ENCODE measurements around the gene TBC1D22A.

TBC1D22A gene

GRCh38 chr22:46922037-46922436 is 159.6 kb downstream of the TBC1D22A start:
- Histone ChIP-seq H3K27ac (no peak overlapping the region), H3K36me3 (peaks cover 5 to 28% (median 9%) of the 10 kb centered on the region in 3 donors), H3K27me3 (no peaks in the 10 kb centered on the region), H3K9me3 (peaks cover 0 to 7% (median 4%) of the 10 kb centered on the region in 3 donors), H3K4me3 (no peak overlapping the region), H3K4me1 (no peaks in the 10 kb centered on the region)
- no peak for TF ChIP-seq CTCF (IDR thresholded peaks at IDR 0.05)
- intact Hi-C loops (cut with DNase I; ENCODE audit: low total_unique reads) = no loop called here
- no peak for DNase-seq

GRCh38 chr22:46923394-46923793 is 160.9 kb downstream of the TBC1D22A start:
- no peaks in the 10 kb centered on the region for H3K4me1 ChIP-seq
- H3K27ac ChIP-seq = no peak overlapping the region
- TF ChIP-seq CTCF (IDR thresholded peaks at IDR 0.05) = no peak
- DNase-seq = no peak
- H3K9me3 ChIP-seq = peaks cover 0 to 7% (median 4%) of the 10 kb centered on the region in 3 donors
- no peak overlapping the region for H3K4me3 ChIP-seq
- no peaks in the 10 kb centered on the region for H3K27me3 ChIP-seq
- intact Hi-C loops (cut with DNase I; ENCODE audit: low total_unique reads) = no loop called here
- peaks cover 2 to 15% (median 5%) of the 10 kb centered on the region in 3 donors for H3K36me3 ChIP-seq

- H3K4me3 ChIP-seq = no peak overlapping the region
- intact Hi-C loops (cut with DNase I; ENCODE audit: low total_unique reads) = no loop called here
- no peak for DNase-seq
- no peaks in the 10 kb centered on the region for H3K4me1 ChIP-seq
- no peaks in the 10 kb centered on the region for H3K36me3 ChIP-seq
- no peaks in the 10 kb centered on the region for H3K27me3 ChIP-seq
- peaks cover 0 to 7% (median 4%) of the 10 kb centered on the region in 3 donors for H3K9me3 ChIP-seq
- TF ChIP-seq CTCF (IDR thresholded peaks at IDR 0.05) = no peak
- no peak overlapping the region for H3K27ac ChIP-seq
Measured at GRCh38 chr22:46925818-46926217, 163.4 kb downstream of the TBC1D22A start.

GRCh38 chr22:46929046-46929709 is 166.7 kb downstream of the TBC1D22A start:
- H3K27ac ChIP-seq = no peak overlapping the region
- no peaks in the 10 kb centered on the region for H3K4me1 ChIP-seq
- no peaks in the 10 kb centered on the region for H3K9me3 ChIP-seq
- intact Hi-C loops (cut with DNase I; ENCODE audit: low total_unique reads) = no loop called here
- no peak for TF ChIP-seq CTCF (IDR thresholded peaks at IDR 0.05)
- no peak overlapping the region for H3K4me3 ChIP-seq
- no peak for DNase-seq
- H3K27me3 ChIP-seq = no peaks in the 10 kb centered on the region
- peaks cover 0 to under 1% (median 0%) of the 10 kb centered on the region in 3 donors for H3K36me3 ChIP-seq

- no peak overlapping the region for H3K27ac ChIP-seq
- intact Hi-C loops (cut with DNase I; ENCODE audit: low total_unique reads) = no loop called here
- no peaks in the 10 kb centered on the region for H3K4me1 ChIP-seq
- no peak for DNase-seq
- H3K9me3 ChIP-seq = no peaks in the 10 kb centered on the region
- no peak overlapping the region for H3K4me3 ChIP-seq
- H3K27me3 ChIP-seq = no peaks in the 10 kb centered on the region
- no peak for TF ChIP-seq CTCF (IDR thresholded peaks at IDR 0.05)
- H3K36me3 ChIP-seq = peaks cover 0 to 4% (median 0%) of the 10 kb centered on the region in 3 donors
Measured at GRCh38 chr22:46929710-46930204, 167.3 kb downstream of the TBC1D22A start.
